ENCODE results near the gene NECTIN4. TPM values are rescaled to one million over a fixed set of nuclear protein-coding genes. Genes with fewer than 3 reads are reported as not detected.

The NECTIN4 gene
- total and polyA plus RNA-seq, 2 of the 13 experiments (the other 11 are each of a cell fraction or from before 2014, with no cell fraction given), result 5.9 to 12.4 TPM

DNA sequence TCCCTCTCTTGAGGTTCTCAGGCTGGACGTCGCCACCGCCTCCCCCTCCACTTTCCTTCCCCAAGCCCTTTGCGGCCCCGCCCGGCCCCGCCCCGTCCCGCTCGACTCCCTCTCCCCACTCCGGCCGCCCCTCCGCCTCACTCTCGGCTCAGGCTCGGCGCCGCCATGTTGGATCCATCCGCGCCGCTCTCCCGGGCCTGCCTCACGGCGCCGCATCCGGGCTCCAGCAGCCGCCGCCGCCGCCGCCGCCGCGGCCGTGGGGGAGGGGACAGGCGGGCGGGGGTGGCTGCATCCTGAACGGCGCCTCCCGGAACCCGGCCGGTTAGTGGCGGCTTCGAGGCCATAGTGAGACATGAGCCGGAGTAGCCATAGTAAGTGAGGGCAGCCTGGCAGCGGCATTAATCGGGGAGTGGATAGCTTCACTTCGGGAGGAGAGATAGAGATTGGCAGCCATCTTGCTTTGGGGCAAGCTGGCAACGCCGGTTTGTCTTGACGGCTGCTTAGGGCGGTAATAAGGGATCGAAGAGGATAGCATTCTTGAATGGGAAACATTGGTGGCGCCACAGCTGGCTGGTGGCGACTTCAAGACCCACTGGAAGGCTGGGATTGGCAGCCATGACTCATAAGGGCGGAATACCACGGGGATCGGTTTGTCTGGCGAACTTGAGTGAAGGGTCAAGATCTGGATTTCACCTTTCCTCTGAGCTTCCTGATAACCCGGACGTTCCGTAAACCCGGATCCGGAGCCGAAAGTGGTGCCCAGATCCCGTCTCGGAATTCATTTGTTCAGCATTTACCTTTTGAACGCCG is 43.3 kb upstream of the NECTIN4 start, which contains the start of gene DEDD (continued):
- TF ChIP-seq, protein P1, sequence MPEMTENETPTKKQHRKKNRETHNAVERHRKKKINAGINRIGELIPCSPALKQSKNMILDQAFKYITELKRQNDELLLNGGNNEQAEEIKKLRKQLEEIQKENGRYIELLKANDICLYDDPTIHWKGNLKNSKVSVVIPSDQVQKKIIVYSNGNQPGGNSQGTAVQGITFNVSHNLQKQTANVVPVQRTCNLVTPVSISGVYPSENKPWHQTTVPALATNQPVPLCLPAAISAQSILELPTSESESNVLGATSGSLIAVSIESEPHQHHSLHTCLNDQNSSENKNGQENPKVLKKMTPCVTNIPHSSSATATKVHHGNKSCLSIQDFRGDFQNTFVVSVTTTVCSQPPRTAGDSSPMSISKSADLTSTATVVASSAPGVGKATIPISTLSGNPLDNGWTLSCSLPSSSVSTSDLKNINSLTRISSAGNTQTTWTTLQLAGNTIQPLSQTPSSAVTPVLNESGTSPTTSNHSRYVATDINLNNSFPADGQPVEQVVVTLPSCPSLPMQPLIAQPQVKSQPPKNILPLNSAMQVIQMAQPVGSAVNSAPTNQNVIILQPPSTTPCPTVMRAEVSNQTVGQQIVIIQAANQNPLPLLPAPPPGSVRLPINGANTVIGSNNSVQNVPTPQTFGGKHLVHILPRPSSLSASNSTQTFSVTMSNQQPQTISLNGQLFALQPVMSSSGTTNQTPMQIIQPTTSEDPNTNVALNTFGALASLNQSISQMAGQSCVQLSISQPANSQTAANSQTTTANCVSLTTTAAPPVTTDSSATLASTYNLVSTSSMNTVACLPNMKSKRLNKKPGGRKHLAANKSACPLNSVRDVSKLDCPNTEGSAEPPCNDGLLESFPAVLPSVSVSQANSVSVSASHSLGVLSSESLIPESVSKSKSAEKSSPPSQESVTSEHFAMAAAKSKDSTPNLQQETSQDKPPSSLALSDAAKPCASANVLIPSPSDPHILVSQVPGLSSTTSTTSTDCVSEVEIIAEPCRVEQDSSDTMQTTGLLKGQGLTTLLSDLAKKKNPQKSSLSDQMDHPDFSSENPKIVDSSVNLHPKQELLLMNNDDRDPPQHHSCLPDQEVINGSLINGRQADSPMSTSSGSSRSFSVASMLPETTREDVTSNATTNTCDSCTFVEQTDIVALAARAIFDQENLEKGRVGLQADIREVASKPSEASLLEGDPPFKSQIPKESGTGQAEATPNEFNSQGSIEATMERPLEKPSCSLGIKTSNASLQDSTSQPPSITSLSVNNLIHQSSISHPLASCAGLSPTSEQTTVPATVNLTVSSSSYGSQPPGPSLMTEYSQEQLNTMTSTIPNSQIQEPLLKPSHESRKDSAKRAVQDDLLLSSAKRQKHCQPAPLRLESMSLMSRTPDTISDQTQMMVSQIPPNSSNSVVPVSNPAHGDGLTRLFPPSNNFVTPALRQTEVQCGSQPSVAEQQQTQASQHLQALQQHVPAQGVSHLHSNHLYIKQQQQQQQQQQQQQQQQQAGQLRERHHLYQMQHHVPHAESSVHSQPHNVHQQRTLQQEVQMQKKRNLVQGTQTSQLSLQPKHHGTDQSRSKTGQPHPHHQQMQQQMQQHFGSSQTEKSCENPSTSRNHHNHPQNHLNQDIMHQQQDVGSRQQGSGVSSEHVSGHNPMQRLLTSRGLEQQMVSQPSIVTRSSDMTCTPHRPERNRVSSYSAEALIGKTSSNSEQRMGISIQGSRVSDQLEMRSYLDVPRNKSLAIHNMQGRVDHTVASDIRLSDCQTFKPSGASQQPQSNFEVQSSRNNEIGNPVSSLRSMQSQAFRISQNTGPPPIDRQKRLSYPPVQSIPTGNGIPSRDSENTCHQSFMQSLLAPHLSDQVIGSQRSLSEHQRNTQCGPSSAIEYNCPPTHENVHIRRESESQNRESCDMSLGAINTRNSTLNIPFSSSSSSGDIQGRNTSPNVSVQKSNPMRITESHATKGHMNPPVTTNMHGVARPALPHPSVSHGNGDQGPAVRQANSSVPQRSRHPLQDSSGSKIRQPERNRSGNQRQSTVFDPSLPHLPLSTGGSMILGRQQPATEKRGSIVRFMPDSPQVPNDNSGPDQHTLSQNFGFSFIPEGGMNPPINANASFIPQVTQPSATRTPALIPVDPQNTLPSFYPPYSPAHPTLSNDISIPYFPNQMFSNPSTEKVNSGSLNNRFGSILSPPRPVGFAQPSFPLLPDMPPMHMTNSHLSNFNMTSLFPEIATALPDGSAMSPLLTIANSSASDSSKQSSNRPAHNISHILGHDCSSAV (CRISPR knock-in tag; IDR thresholded peaks at IDR 0.05; ENCODE audit: borderline replicate concordance), result no peak
- TF ChIP-seq ZNF619 (CRISPR knock-in tag; IDR thresholded peaks at IDR 0.05), result no peak
- no peak; the same call in 1 of the 2 replicates for TF ChIP-seq NKX3-1 (CRISPR knock-in tag; IDR thresholded peaks at IDR 0.05)
- TF ChIP-seq, protein P2, sequence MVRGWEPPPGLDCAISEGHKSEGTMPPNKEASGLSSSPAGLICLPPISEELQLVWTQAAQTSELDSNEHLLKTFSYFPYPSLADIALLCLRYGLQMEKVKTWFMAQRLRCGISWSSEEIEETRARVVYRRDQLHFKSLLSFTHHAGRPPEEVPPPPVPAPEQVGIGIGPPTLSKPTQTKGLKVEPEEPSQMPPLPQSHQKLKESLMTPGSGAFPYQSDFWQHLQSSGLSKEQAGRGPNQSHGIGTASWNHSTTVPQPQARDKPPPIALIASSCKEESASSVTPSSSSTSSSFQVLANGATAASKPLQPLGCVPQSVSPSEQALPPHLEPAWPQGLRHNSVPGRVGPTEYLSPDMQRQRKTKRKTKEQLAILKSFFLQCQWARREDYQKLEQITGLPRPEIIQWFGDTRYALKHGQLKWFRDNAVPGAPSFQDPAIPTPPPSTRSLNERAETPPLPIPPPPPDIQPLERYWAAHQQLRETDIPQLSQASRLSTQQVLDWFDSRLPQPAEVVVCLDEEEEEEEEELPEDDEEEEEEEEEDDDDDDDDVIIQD (CRISPR knock-in tag; IDR thresholded peaks at IDR 0.05; ENCODE audit: low read depth), result 0 out of 2 replicates have a peak, but pooled peaks have one; percentile 15
- TF ChIP-seq ZNF235 (CRISPR knock-in tag; IDR thresholded peaks at IDR 0.05; ENCODE audit: borderline replicate concordance), result no peak
- TF ChIP-seq, protein P3, sequence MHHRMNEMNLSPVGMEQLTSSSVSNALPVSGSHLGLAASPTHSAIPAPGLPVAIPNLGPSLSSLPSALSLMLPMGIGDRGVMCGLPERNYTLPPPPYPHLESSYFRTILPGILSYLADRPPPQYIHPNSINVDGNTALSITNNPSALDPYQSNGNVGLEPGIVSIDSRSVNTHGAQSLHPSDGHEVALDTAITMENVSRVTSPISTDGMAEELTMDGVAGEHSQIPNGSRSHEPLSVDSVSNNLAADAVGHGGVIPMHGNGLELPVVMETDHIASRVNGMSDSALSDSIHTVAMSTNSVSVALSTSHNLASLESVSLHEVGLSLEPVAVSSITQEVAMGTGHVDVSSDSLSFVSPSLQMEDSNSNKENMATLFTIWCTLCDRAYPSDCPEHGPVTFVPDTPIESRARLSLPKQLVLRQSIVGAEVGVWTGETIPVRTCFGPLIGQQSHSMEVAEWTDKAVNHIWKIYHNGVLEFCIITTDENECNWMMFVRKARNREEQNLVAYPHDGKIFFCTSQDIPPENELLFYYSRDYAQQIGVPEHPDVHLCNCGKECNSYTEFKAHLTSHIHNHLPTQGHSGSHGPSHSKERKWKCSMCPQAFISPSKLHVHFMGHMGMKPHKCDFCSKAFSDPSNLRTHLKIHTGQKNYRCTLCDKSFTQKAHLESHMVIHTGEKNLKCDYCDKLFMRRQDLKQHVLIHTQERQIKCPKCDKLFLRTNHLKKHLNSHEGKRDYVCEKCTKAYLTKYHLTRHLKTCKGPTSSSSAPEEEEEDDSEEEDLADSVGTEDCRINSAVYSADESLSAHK (CRISPR knock-in tag; IDR thresholded peaks at IDR 0.05; ENCODE audit: borderline replicate concordance), result no peak
- TF ChIP-seq ZBTB20 (CRISPR knock-in tag; IDR thresholded peaks at IDR 0.05; ENCODE audit: borderline replicate concordance, low read depth), result peak; percentile 1; the same call in 1 of the 2 replicates
- TF ChIP-seq, protein P4, sequence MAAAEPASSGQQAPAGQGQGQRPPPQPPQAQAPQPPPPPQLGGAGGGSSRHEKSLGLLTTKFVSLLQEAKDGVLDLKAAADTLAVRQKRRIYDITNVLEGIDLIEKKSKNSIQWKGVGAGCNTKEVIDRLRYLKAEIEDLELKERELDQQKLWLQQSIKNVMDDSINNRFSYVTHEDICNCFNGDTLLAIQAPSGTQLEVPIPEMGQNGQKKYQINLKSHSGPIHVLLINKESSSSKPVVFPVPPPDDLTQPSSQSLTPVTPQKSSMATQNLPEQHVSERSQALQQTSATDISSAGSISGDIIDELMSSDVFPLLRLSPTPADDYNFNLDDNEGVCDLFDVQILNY (CRISPR knock-in tag; conservative IDR thresholded peaks at IDR 0.05), result no peak
- no peak for TF ChIP-seq RARG (CRISPR knock-in tag; IDR thresholded peaks at IDR 0.05; ENCODE audit: low read depth)
- TF ChIP-seq ZFP36L1 (CRISPR knock-in tag; IDR thresholded peaks at IDR 0.05), result no peak
- TF ChIP-seq, protein P5, sequence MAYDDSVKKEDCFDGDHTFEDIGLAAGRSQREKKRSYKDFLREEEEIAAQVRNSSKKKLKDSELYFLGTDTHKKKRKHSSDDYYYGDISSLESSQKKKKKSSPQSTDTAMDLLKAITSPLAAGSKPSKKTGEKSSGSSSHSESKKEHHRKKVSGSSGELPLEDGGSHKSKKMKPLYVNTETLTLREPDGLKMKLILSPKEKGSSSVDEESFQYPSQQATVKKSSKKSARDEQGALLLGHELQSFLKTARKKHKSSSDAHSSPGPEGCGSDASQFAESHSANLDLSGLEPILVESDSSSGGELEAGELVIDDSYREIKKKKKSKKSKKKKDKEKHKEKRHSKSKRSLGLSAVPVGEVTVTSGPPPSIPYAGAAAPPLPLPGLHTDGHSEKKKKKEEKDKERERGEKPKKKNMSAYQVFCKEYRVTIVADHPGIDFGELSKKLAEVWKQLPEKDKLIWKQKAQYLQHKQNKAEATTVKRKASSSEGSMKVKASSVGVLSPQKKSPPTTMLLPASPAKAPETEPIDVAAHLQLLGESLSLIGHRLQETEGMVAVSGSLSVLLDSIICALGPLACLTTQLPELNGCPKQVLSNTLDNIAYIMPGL (CRISPR knock-in tag; IDR thresholded peaks at IDR 0.05; ENCODE audit: borderline replicate concordance in 1 of 2, low read depth in 1 of 2), result peak in 1 of 2 experiments; percentile 54; a peak in 2 of 4 replicates
- TF ChIP-seq DNMT3B (CRISPR knock-in tag; conservative IDR thresholded peaks at IDR 0.05), result no peak

Data from HepG2 (cell line).